Keratinocyte (primary cell): ENCODE data around the gene PDE11A. TPM values are rescaled to one million over a fixed set of nuclear protein-coding genes. Genes with fewer than 3 reads are reported as not detected.

Experiments
- DNase-seq: peaks from one replicate; pipeline ENCODE4 v3.0.0-alpha.2; 2011; ENCODE audit warnings: low read depth, missing footprints, low spot score
- FAIRE-seq: peaks from 2 replicates; lab custom pipeline; 2011; peaks lifted over from hg19 to GRCh38; lab: Jason Lieb, UNC
- H2AFZ ChIP-seq: 2 replicates; pipeline ENCODE4 v1.6.0; 2012; ENCODE audit warnings: low read length, control low read depth, inconsistent platforms; ENCODE audit not compliant: control insufficient read depth
- H3K27ac ChIP-seq: 2 replicates; pipeline ENCODE4 v1.5.1; 2011; ENCODE audit warnings: low read length; ENCODE audit not compliant: control insufficient read depth, insufficient read depth
- H3K27me3 ChIP-seq: 3 replicates; pipeline ENCODE4 v1.6.0; 2011; ENCODE audit warnings: low read length; ENCODE audit not compliant: control insufficient read depth, insufficient read depth; ENCODE audit errors: extremely low read depth
- H3K36me3 ChIP-seq, 2 experiments: 2 replicates in 1 of 2; 3 replicates in 1 of 2; pipeline ENCODE4 v1.5.1; 2011; ENCODE audit warnings: low read length in 2 of 2, mild to moderate bottlenecking in 1 of 2; ENCODE audit not compliant: control insufficient read depth in 2 of 2, insufficient read depth in 2 of 2; ENCODE audit errors: extremely low read depth in 1 of 2
- H3K4me1 ChIP-seq: 3 replicates; pipeline ENCODE4 v1.5.1; 2011; ENCODE audit warnings: low read length; ENCODE audit not compliant: control insufficient read depth, insufficient read depth; ENCODE audit errors: extremely low read depth
- H3K4me2 ChIP-seq: 3 replicates; pipeline ENCODE4 v1.6.0; 2011; ENCODE audit warnings: low read depth, low read length; ENCODE audit not compliant: control insufficient read depth, insufficient read depth; ENCODE audit errors: extremely low read depth
- H3K4me3 ChIP-seq, 3 experiments: fragments of 200-600 bp in 1 of 3; sonication (generic) in 1 of 3; 2 replicates in 2 of 3; 3 replicates in 1 of 3; pipeline ENCODE4 v1.5.1; 2011 to 2016; ENCODE audit warnings: low read length in 3 of 3, mild to moderate bottlenecking in 3 of 3, control low read depth in 2 of 3, inconsistent platforms in 1 of 3, low read depth in 1 of 3, mixed read lengths in 1 of 3, mixed run types in 1 of 3, moderate library complexity in 1 of 3; ENCODE audit not compliant: control insufficient read depth in 2 of 3, insufficient read depth in 2 of 3; ENCODE audit errors: extremely low read depth in 1 of 3
- H3K79me2 ChIP-seq: 2 replicates; pipeline ENCODE4 v1.6.0; 2012; ENCODE audit warnings: low read length; ENCODE audit not compliant: control insufficient read depth, insufficient read depth
- H3K9ac ChIP-seq: 3 replicates; pipeline ENCODE4 v1.6.0; 2011; ENCODE audit warnings: low read length; ENCODE audit not compliant: control insufficient read depth, insufficient read depth; ENCODE audit errors: extremely low read depth
- H3K9me1 ChIP-seq: 3 replicates; pipeline ENCODE4 v1.6.0; 2011; ENCODE audit warnings: low read length; ENCODE audit not compliant: control insufficient read depth, insufficient read depth; ENCODE audit errors: extremely low read depth
- H3K9me3 ChIP-seq: 2 replicates; pipeline ENCODE4 v1.5.1; 2012; ENCODE audit warnings: low read depth, low read length; ENCODE audit not compliant: control insufficient read depth
- H4K20me1 ChIP-seq: 3 replicates; pipeline ENCODE4 v1.6.0; 2011; ENCODE audit warnings: low read length; ENCODE audit not compliant: control insufficient read depth, insufficient read depth; ENCODE audit errors: extremely low read depth
- EZH2 ChIP-seq: IDR thresholded peaks from one replicate; pipeline ENCODE4 v1.6.1; 2012; ENCODE audit warnings: inconsistent platforms, mild to moderate bottlenecking, low read length, moderate library complexity
- dilution Hi-C: fragments of 300-500 bp; cut with MboI; formaldehyde crosslinking; loops from one replicate; pipeline ENCODE4 v1.7.0; 2020; ENCODE audit warnings: low sequenced_read_pairs; ENCODE audit not compliant: extremely low pct_ligation_motif_present
- polyA plus RNA-seq, 5 experiments: library from polyadenylated mRNA; depleted of rRNA in 3 of 5; stranded (reverse) in 3 of 5; stranded (forward) in 1 of 5; unstranded in 1 of 5; fragments of >200 nt; gene quantifications; 1 replicate in 1 of 5; 2 replicates in 3 of 5; 3 replicates in 1 of 5; pipeline versions ENCODE4 v1.2.1 to v1.2.3, GENCODE V29; 2011 to 2012; ENCODE audit warnings: missing spikeins in 2 of 5, low read depth in 1 of 5, low replicate concordance in 1 of 5
- TF ChIP-seq, protein P1 (sequence below), 3 experiments: IDR thresholded peaks in 1 of 3; conservative IDR thresholded peaks in 1 of 3; optimal IDR thresholded peaks in 1 of 3; 2 replicates in 2 of 3; 3 replicates in 1 of 3; pipeline versions ENCODE3 to v1.5.1; 2011; ENCODE audit warnings: low read length in 3 of 3, mild to moderate bottlenecking in 3 of 3, moderate library complexity in 2 of 3, control low read depth in 1 of 3, inconsistent platforms in 1 of 3; ENCODE audit not compliant: insufficient read depth in 2 of 3; ENCODE audit errors: extremely low read depth in 1 of 3

PDE11A gene
- polyA plus RNA-seq, 1 donor (not counting 4 experiments of a cell fraction or from before 2014, with no cell fraction given), result 0.01 TPM

DNA sequence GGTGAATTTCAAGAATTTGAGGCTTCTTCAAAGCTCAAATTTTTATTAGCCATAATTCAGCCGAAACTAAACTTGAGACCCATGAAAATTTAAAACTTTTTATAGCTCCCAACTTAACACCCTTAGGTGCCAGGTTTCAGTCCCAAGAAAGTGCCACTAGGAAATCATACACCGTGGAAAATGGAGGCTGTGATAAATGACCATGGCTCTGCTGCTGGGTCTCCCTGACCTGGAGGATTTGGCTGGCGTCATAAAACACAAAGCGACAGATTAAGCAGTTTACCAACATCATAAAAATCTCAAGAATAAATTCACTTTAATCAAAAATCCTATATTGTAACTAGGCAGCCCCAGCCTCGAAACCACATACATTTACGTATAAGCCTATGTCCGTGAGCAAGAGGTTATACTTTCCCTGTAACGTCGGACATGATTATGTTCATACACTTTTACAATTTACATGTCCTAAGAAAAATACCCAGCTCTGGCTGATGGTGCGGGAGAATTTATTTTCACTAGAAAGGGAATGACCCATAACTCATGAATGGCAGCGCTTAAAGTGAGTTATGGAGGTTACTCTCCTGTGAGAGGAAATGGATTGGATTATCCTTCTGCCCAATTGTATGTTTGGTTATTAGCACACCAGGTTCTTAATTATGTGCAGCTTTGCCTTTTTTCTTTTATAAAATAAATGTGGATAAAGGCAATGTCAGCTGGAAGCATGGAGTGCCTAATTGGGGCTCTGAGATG is 350.6 kb downstream of the PDE11A start:
- Histone ChIP-seq H4K20me1 (no peaks in the 10 kb centered on the region), H3K27me3 (no peaks in the 10 kb centered on the region), H3K27ac (no peak overlapping the region), H3K9me1 (no peaks in the 10 kb centered on the region), H2AFZ (no peak overlapping the region), H3K79me2 (no peaks in the 10 kb centered on the region), H3K36me3 (no peaks in the 10 kb centered on the region), H3K4me3 (no peak overlapping the region), H3K4me1 (no peaks in the 10 kb centered on the region), H3K9ac (no peak overlapping the region), H3K9me3 (no peaks in the 10 kb centered on the region), H3K4me2 (no peak overlapping the region)
- no peak for FAIRE-seq
- DNase-seq, result no peak
- TF ChIP-seq, protein P1, sequence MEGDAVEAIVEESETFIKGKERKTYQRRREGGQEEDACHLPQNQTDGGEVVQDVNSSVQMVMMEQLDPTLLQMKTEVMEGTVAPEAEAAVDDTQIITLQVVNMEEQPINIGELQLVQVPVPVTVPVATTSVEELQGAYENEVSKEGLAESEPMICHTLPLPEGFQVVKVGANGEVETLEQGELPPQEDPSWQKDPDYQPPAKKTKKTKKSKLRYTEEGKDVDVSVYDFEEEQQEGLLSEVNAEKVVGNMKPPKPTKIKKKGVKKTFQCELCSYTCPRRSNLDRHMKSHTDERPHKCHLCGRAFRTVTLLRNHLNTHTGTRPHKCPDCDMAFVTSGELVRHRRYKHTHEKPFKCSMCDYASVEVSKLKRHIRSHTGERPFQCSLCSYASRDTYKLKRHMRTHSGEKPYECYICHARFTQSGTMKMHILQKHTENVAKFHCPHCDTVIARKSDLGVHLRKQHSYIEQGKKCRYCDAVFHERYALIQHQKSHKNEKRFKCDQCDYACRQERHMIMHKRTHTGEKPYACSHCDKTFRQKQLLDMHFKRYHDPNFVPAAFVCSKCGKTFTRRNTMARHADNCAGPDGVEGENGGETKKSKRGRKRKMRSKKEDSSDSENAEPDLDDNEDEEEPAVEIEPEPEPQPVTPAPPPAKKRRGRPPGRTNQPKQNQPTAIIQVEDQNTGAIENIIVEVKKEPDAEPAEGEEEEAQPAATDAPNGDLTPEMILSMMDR (optimal IDR thresholded peaks at IDR 0.05 in 1 of 3, IDR thresholded peaks at IDR 0.05 in 1 of 3, conservative IDR thresholded peaks at IDR 0.05 in 1 of 3; ENCODE audit: extremely low read depth in 1 of 3, insufficient read depth in 2 of 3, low read length in 3 of 3), result no peak
- TF ChIP-seq EZH2, result no peak
- dilution Hi-C loops, result no loop called here

DNA sequence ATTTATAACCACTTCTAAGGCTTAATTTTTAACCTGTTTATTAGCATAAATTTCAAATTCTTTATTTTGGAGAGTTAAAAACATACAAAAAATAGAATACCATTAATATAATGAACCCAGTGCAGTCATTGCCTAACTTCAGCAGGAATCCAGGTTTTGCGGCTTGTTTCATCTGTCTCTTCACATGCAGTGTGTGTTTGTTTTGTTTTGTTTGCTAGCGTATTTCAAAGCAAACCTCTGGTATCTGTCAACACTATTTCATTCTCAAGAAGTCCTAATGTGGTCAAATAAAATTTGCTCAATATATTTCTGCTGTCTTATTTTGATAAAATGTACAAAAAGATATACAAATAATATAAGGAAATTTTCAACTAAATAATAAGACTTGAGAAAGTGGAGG is 351.5 kb downstream of the PDE11A start:
- DNase-seq, result no peak
- Histone ChIP-seq H3K79me2 (no peaks in the 10 kb centered on the region), H3K9ac (no peak overlapping the region), H3K27me3 (no peaks in the 10 kb centered on the region), H3K27ac (no peak overlapping the region), H3K36me3 (no peaks in the 10 kb centered on the region), H2AFZ (no peak overlapping the region), H3K4me2 (no peak overlapping the region), H3K4me3 (no peak overlapping the region), H3K9me1 (no peaks in the 10 kb centered on the region), H4K20me1 (no peaks in the 10 kb centered on the region), H3K4me1 (no peaks in the 10 kb centered on the region), H3K9me3 (no peaks in the 10 kb centered on the region)
- dilution Hi-C loops, result no loop called here
- no peak for FAIRE-seq
- TF ChIP-seq, protein P1 (optimal IDR thresholded peaks at IDR 0.05 in 1 of 3, IDR thresholded peaks at IDR 0.05 in 1 of 3, conservative IDR thresholded peaks at IDR 0.05 in 1 of 3; ENCODE audit: extremely low read depth in 1 of 3, insufficient read depth in 2 of 3, low read length in 3 of 3), result no peak
- no peak for TF ChIP-seq EZH2
